Liver (tissue), 3 donors: ENCODE results near the gene AXIN1.

Experiments used
- CTCF ChIP-seq: fragments of 150-350 bp; IDR thresholded peaks from 2 replicates; pipeline ENCODE4 v1.5.1; 2017; ENCODE audit warnings: improper control_type of control experiment, low read depth, low read length; ENCODE audit not compliant: missing input control
- FOXA1 ChIP-seq: IDR thresholded peaks from 2 replicates; pipeline ENCODE4 v1.6.1; 2016; ENCODE audit warnings: antibody characterized with exemption
- GABPA ChIP-seq, 2 donors: IDR thresholded peaks in 1 of 2; conservative IDR thresholded peaks in 1 of 2; 2 replicates each; pipeline ENCODE4 v1.6.1; 2016; ENCODE audit warnings: antibody characterized with exemption in 2 of 2, mild to moderate bottlenecking in 1 of 2, moderate library complexity in 1 of 2
- HNF4G ChIP-seq: IDR thresholded peaks from 2 replicates; pipeline ENCODE4 v1.6.1; 2016; ENCODE audit warnings: antibody characterized with exemption
- MAX ChIP-seq: IDR thresholded peaks from 2 replicates; pipeline ENCODE4 v1.6.1; 2016; ENCODE audit warnings: antibody characterized with exemption
- RAD21 ChIP-seq, 2 donors: IDR thresholded peaks; 2 replicates each; pipeline ENCODE4 v1.6.1; 2016; ENCODE audit warnings: antibody characterized with exemption in 2 of 2, mild to moderate bottlenecking in 2 of 2
- RXRA ChIP-seq, 2 donors: IDR thresholded peaks; 2 replicates each; pipeline ENCODE4 v1.6.1; 2017 to 2018; ENCODE audit warnings: antibody characterized with exemption in 2 of 2, mild to moderate bottlenecking in 1 of 2
- SP1 ChIP-seq: IDR thresholded peaks from 2 replicates; pipeline ENCODE4 v1.6.1; 2018; ENCODE audit warnings: antibody characterized with exemption, mild to moderate bottlenecking
- TAF1 ChIP-seq: conservative IDR thresholded peaks from 2 replicates; pipeline ENCODE4 v1.6.1; 2016; ENCODE audit warnings: antibody characterized with exemption, mild to moderate bottlenecking
- YY1 ChIP-seq: IDR thresholded peaks from 2 replicates; pipeline ENCODE4 v1.6.1; 2016; ENCODE audit warnings: antibody characterized with exemption, mild to moderate bottlenecking
- ZBTB33 ChIP-seq: IDR thresholded peaks from 2 replicates; pipeline ENCODE4 v1.6.1; 2016; ENCODE audit warnings: antibody characterized with exemption
- TF ChIP-seq, protein P1 (sequence below): IDR thresholded peaks from 2 replicates; pipeline ENCODE4 v1.6.1; 2016; ENCODE audit warnings: antibody characterized with exemption, mild to moderate bottlenecking
- TF ChIP-seq, protein P2 (sequence below): IDR thresholded peaks from 2 replicates; pipeline ENCODE4 v1.6.1; 2016; ENCODE audit warnings: antibody characterized with exemption
- donor health status: healthy.
- donor health status: healthy.

- no peak for TF ChIP-seq SP1
- no peak for TF ChIP-seq MAX
- TF ChIP-seq CTCF = no peak
- TF ChIP-seq TAF1 = no peak
- no peak for TF ChIP-seq ZBTB33
- no peak for TF ChIP-seq RXRA (IDR thresholded peaks at IDR 0.05)
- TF ChIP-seq, protein P1, sequence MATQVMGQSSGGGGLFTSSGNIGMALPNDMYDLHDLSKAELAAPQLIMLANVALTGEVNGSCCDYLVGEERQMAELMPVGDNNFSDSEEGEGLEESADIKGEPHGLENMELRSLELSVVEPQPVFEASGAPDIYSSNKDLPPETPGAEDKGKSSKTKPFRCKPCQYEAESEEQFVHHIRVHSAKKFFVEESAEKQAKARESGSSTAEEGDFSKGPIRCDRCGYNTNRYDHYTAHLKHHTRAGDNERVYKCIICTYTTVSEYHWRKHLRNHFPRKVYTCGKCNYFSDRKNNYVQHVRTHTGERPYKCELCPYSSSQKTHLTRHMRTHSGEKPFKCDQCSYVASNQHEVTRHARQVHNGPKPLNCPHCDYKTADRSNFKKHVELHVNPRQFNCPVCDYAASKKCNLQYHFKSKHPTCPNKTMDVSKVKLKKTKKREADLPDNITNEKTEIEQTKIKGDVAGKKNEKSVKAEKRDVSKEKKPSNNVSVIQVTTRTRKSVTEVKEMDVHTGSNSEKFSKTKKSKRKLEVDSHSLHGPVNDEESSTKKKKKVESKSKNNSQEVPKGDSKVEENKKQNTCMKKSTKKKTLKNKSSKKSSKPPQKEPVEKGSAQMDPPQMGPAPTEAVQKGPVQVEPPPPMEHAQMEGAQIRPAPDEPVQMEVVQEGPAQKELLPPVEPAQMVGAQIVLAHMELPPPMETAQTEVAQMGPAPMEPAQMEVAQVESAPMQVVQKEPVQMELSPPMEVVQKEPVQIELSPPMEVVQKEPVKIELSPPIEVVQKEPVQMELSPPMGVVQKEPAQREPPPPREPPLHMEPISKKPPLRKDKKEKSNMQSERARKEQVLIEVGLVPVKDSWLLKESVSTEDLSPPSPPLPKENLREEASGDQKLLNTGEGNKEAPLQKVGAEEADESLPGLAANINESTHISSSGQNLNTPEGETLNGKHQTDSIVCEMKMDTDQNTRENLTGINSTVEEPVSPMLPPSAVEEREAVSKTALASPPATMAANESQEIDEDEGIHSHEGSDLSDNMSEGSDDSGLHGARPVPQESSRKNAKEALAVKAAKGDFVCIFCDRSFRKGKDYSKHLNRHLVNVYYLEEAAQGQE = no peak
- TF ChIP-seq, protein P2, sequence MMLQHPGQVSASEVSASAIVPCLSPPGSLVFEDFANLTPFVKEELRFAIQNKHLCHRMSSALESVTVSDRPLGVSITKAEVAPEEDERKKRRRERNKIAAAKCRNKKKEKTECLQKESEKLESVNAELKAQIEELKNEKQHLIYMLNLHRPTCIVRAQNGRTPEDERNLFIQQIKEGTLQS = no peak
- no peak for TF ChIP-seq YY1
- no peak for TF ChIP-seq HNF4G
- TF ChIP-seq GABPA (IDR thresholded peaks at IDR 0.05 in 1 of 2, conservative IDR thresholded peaks at IDR 0.05 in 1 of 2) = no peak
- TF ChIP-seq FOXA1 = no peak
- TF ChIP-seq RAD21 (IDR thresholded peaks at IDR 0.05) = no peak
Observed at GRCh38 chr16:262121-262745, 90.3 kb downstream of the AXIN1 start.
